ENCODE data around the gene LRRC14B.
A peak's percentile ranks its signal among the peaks of the same experiment; 100 is the strongest.

Gene LRRC14B

GRCh38 chr5:166441-167372 is 24.6 kb upstream of the LRRC14B start:
- H3K18ac ChIP-seq (ENCODE audit: low read length), result no peak overlapping the region
- H4K12ac ChIP-seq (ENCODE audit: low read depth, low read length), result no peak overlapping the region
- no peak overlapping the region for H4K91ac ChIP-seq (ENCODE audit: low read depth, low read length)
- no peak overlapping the region for H3K4me3 ChIP-seq (ENCODE audit: low read depth, low read length)
- no peak overlapping the region for H3K27ac ChIP-seq (ENCODE audit: low read depth, low read length)
- H3K79me1 ChIP-seq (ENCODE audit: low read length), result no peaks in the 10 kb centered on the region
- no peaks in the 10 kb centered on the region for H3K79me2 ChIP-seq (ENCODE audit: control insufficient read depth, insufficient read depth, low read length, poor library complexity)
- no peak overlapping the region for H4K8ac ChIP-seq (ENCODE audit: low read depth, low read length)
- H3K4me1 ChIP-seq (ENCODE audit: control insufficient read depth in 1 of 2, insufficient read depth in 2 of 2, low read length in 2 of 2), result no peaks in the 10 kb centered on the region
- no peak overlapping the region for H3K4ac ChIP-seq (ENCODE audit: low read depth, low read length)
- no peaks in the 10 kb centered on the region for H3K9me3 ChIP-seq (ENCODE audit: insufficient read depth, low read depth, low read length)
- H2AK5ac ChIP-seq (ENCODE audit: low read length), result no peak overlapping the region
- H2BK5ac ChIP-seq (ENCODE audit: low read depth, low read length, poor library complexity), result no peak overlapping the region
- no peak overlapping the region for H3K4me2 ChIP-seq (ENCODE audit: low read length)
- H3K9ac ChIP-seq (ENCODE audit: low read length), result no peak overlapping the region
- no peak overlapping the region for H3K23ac ChIP-seq (ENCODE audit: low read length)
- no peak overlapping the region for H2AFZ ChIP-seq (ENCODE audit: insufficient read depth, low read length, poor library complexity)
- H2BK120ac ChIP-seq (ENCODE audit: insufficient read depth, low read length, poor library complexity), result no peak overlapping the region
- DNase-seq, result no peak
- WGBS (ENCODE audit: extremely low coverage, insufficient coverage, insufficient read length), result no CpG with 5 or more reads among the region's 27 CpGs
- H3K36me3 ChIP-seq (ENCODE audit: control insufficient read depth in 1 of 2, insufficient read depth in 2 of 2, low read length in 2 of 2), result peaks cover 50 to 57% of the 10 kb centered on the region in 2 experiments
- no peak overlapping the region for H3K14ac ChIP-seq (ENCODE audit: low read length)
- no peak overlapping the region for H2BK12ac ChIP-seq (ENCODE audit: low read length)
- H3K27me3 ChIP-seq (ENCODE audit: insufficient read depth, low read length), result no peaks in the 10 kb centered on the region

- no peak for DNase-seq
- H3K27me3 ChIP-seq (ENCODE audit: insufficient read depth, low read length), result no peaks in the 10 kb centered on the region
- no peak overlapping the region for H3K9ac ChIP-seq (ENCODE audit: low read length)
- H3K36me3 ChIP-seq (ENCODE audit: control insufficient read depth in 1 of 2, insufficient read depth in 2 of 2, low read length in 2 of 2), result peaks cover 50 to 57% of the 10 kb centered on the region in 2 experiments
- no peaks in the 10 kb centered on the region for H3K79me1 ChIP-seq (ENCODE audit: low read length)
- no peak overlapping the region for H3K4me3 ChIP-seq (ENCODE audit: low read depth, low read length)
- H2BK120ac ChIP-seq (ENCODE audit: insufficient read depth, low read length, poor library complexity), result no peak overlapping the region
- H2AK5ac ChIP-seq (ENCODE audit: low read length), result no peak overlapping the region
- H3K14ac ChIP-seq (ENCODE audit: low read length), result no peak overlapping the region
- H3K18ac ChIP-seq (ENCODE audit: low read length), result no peak overlapping the region
- no peaks in the 10 kb centered on the region for H3K4me1 ChIP-seq (ENCODE audit: control insufficient read depth in 1 of 2, insufficient read depth in 2 of 2, low read length in 2 of 2)
- no peak overlapping the region for H2BK12ac ChIP-seq (ENCODE audit: low read length)
- no peaks in the 10 kb centered on the region for H3K9me3 ChIP-seq (ENCODE audit: insufficient read depth, low read depth, low read length)
- no CpG with 5 or more reads among the region's 7 CpGs for WGBS (ENCODE audit: extremely low coverage, insufficient coverage, insufficient read length)
- H3K4me2 ChIP-seq (ENCODE audit: low read length), result no peak overlapping the region
- no peak overlapping the region for H4K8ac ChIP-seq (ENCODE audit: low read depth, low read length)
- H2BK5ac ChIP-seq (ENCODE audit: low read depth, low read length, poor library complexity), result no peak overlapping the region
- H3K79me2 ChIP-seq (ENCODE audit: control insufficient read depth, insufficient read depth, low read length, poor library complexity), result no peaks in the 10 kb centered on the region
- no peak overlapping the region for H4K91ac ChIP-seq (ENCODE audit: low read depth, low read length)
- H2AFZ ChIP-seq (ENCODE audit: insufficient read depth, low read length, poor library complexity), result no peak overlapping the region
- no peak overlapping the region for H4K12ac ChIP-seq (ENCODE audit: low read depth, low read length)
- no peak overlapping the region for H3K27ac ChIP-seq (ENCODE audit: low read depth, low read length)
- H3K4ac ChIP-seq (ENCODE audit: low read depth, low read length), result no peak overlapping the region
- no peak overlapping the region for H3K23ac ChIP-seq (ENCODE audit: low read length)
Measured at GRCh38 chr5:167511-167910, 23.8 kb upstream of the LRRC14B start.

GRCh38 chr5:167982-168660 is 23.2 kb upstream of the LRRC14B start:
- Histone ChIP-seq H3K27me3 (ENCODE audit: insufficient read depth, low read length) (no peaks in the 10 kb centered on the region), H3K14ac (ENCODE audit: low read length) (no peak overlapping the region), H2BK5ac (ENCODE audit: low read depth, low read length, poor library complexity) (no peak overlapping the region), H2AK5ac (ENCODE audit: low read length) (no peak overlapping the region), H3K18ac (ENCODE audit: low read length) (no peak overlapping the region), H3K27ac (ENCODE audit: low read depth, low read length) (no peak overlapping the region), H4K91ac (ENCODE audit: low read depth, low read length) (no peak overlapping the region), H3K4me1 (ENCODE audit: control insufficient read depth in 1 of 2, insufficient read depth in 2 of 2, low read length in 2 of 2) (no peaks in the 10 kb centered on the region), H3K79me2 (ENCODE audit: control insufficient read depth, insufficient read depth, low read length, poor library complexity) (no peaks in the 10 kb centered on the region), H2BK12ac (ENCODE audit: low read length) (no peak overlapping the region), H4K12ac (ENCODE audit: low read depth, low read length) (no peak overlapping the region), H3K36me3 (ENCODE audit: control insufficient read depth in 1 of 2, insufficient read depth in 2 of 2, low read length in 2 of 2) (peaks cover 50 to 57% of the 10 kb centered on the region in 2 experiments), H3K9ac (ENCODE audit: low read length) (no peak overlapping the region), H3K4me3 (ENCODE audit: low read depth, low read length) (no peak overlapping the region), H4K8ac (ENCODE audit: low read depth, low read length) (no peak overlapping the region), H3K4me2 (ENCODE audit: low read length) (no peak overlapping the region), H2AFZ (ENCODE audit: insufficient read depth, low read length, poor library complexity) (no peak overlapping the region), H2BK120ac (ENCODE audit: insufficient read depth, low read length, poor library complexity) (no peak overlapping the region), H3K9me3 (ENCODE audit: insufficient read depth, low read depth, low read length) (no peaks in the 10 kb centered on the region), H3K4ac (ENCODE audit: low read depth, low read length) (no peak overlapping the region), H3K23ac (ENCODE audit: low read length) (no peak overlapping the region), H3K79me1 (ENCODE audit: low read length) (no peaks in the 10 kb centered on the region)
- no CpG with 5 or more reads among the region's 18 CpGs for WGBS (ENCODE audit: extremely low coverage, insufficient coverage, insufficient read length)
- DNase-seq, result no peak

- no peak overlapping the region for H2BK120ac ChIP-seq (ENCODE audit: insufficient read depth, low read length, poor library complexity)
- no CpG with 5 or more reads among the region's 32 CpGs for WGBS (ENCODE audit: extremely low coverage, insufficient coverage, insufficient read length)
- H3K9ac ChIP-seq (ENCODE audit: low read length), result no peak overlapping the region
- H3K4ac ChIP-seq (ENCODE audit: low read depth, low read length), result no peak overlapping the region
- no peaks in the 10 kb centered on the region for H3K79me1 ChIP-seq (ENCODE audit: low read length)
- H3K27ac ChIP-seq (ENCODE audit: low read depth, low read length), result no peak overlapping the region
- no peaks in the 10 kb centered on the region for H3K4me1 ChIP-seq (ENCODE audit: control insufficient read depth in 1 of 2, insufficient read depth in 2 of 2, low read length in 2 of 2)
- H3K4me3 ChIP-seq (ENCODE audit: low read depth, low read length), result peak overlapping the region; percentile 45
- H3K9me3 ChIP-seq (ENCODE audit: insufficient read depth, low read depth, low read length), result no peaks in the 10 kb centered on the region
- H3K27me3 ChIP-seq (ENCODE audit: insufficient read depth, low read length), result no peaks in the 10 kb centered on the region
- no peak overlapping the region for H4K12ac ChIP-seq (ENCODE audit: low read depth, low read length)
- no peak overlapping the region for H4K8ac ChIP-seq (ENCODE audit: low read depth, low read length)
- no peak overlapping the region for H3K14ac ChIP-seq (ENCODE audit: low read length)
- no peak overlapping the region for H2BK5ac ChIP-seq (ENCODE audit: low read depth, low read length, poor library complexity)
- H2AFZ ChIP-seq (ENCODE audit: insufficient read depth, low read length, poor library complexity), result no peak overlapping the region
- no peak overlapping the region for H4K91ac ChIP-seq (ENCODE audit: low read depth, low read length)
- H3K18ac ChIP-seq (ENCODE audit: low read length), result no peak overlapping the region
- peak; percentile 77 to 86 for DNase-seq
- H3K4me2 ChIP-seq (ENCODE audit: low read length), result no peak overlapping the region
- H2AK5ac ChIP-seq (ENCODE audit: low read length), result no peak overlapping the region
- H3K36me3 ChIP-seq (ENCODE audit: control insufficient read depth in 1 of 2, insufficient read depth in 2 of 2, low read length in 2 of 2), result peaks cover 50 to 54% of the 10 kb centered on the region in 2 experiments
- no peak overlapping the region for H3K23ac ChIP-seq (ENCODE audit: low read length)
- no peaks in the 10 kb centered on the region for H3K79me2 ChIP-seq (ENCODE audit: control insufficient read depth, insufficient read depth, low read length, poor library complexity)
- no peak overlapping the region for H2BK12ac ChIP-seq (ENCODE audit: low read length)
Measured at GRCh38 chr5:169071-169727, 22.1 kb upstream of the LRRC14B start.

Measured in trophoblast cell (in vitro differentiated cells and primary cell).